T-helper 1 cell treated with Interleukin-12 subunit alpha and Interleukin-12 subunit beta and Interleukin-4 antibody, amounts not matched to agents 30 ng/mL and 1 ng/mL, for 36 hours (primary cell): ENCODE results near the gene TRAF5. TPM values are rescaled to one million over a fixed set of nuclear protein-coding genes. Genes with fewer than 3 reads are reported as not detected.
"Not testable (repeated sequence)": the region's sequence is repeated elsewhere in the genome, so short reads cannot be mapped to it uniquely, and the experiment has no call there.

Experiments
- intact Hi-C: fragments of 100-400 bp; cut with micrococcal nuclease; formaldehyde crosslinking; loops from one replicate; pipeline ENCODE4 v1.15.1; 2024
- total RNA-seq: library from RNA; stranded (reverse); gene quantifications from 2 replicates; pipeline ENCODE4 v1.2.3, GENCODE V29; 2022

TRAF5 gene
- total RNA-seq, 1 donor from 2014 or later: 58.8 TPM

GRCh38 chr1:211376807-211377470 lies 50.3 kb downstream of the TRAF5 start:
- intact Hi-C loops: no loop called here

DNA sequence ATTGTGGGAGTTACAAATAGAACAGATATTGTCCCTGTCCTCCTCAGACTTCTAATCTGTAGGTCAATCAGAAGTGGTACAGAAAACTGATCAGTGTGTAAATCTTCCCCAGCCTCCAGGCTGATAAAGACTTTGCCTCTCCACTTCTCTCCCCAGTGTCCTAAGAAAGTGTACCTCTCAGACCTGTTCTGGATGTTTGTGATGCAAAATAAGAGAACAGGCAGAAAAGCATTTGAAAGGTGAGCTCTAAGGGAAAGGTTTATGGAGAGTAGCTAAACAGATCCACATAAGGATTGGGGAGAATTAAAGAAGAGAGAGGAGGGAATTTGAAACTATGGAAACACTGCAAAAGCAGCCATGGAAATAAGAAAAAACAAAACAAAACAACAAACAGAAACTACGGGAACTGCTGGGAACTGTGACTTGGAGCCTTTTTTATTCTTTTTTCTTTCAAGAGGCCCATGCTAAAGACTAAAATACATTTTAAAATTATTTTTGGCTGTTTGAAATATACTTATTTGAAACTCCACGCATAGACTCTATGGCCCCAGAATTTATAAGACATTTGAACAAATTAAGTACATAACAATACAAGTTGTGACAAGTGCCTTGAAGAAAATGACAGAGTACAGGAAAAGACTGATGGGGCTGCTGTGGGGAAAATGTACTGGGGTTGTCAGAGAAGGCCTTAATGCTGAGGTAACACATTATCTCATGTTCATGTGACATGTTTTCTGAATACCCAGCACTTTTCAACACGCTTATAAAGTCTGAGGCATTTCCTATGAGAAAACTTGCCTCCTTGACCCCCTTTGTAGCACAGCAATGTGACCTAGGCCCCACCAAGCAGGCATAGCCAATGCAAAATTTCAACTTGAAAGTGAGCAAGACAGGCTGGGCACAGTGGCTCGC lies 51.2 kb downstream of the TRAF5 start:
- intact Hi-C loops: no loop called here

- intact Hi-C loops: no loop called here
Measured at GRCh38 chr1:211378844-211379243, 52.2 kb downstream of the TRAF5 start.

DNA sequence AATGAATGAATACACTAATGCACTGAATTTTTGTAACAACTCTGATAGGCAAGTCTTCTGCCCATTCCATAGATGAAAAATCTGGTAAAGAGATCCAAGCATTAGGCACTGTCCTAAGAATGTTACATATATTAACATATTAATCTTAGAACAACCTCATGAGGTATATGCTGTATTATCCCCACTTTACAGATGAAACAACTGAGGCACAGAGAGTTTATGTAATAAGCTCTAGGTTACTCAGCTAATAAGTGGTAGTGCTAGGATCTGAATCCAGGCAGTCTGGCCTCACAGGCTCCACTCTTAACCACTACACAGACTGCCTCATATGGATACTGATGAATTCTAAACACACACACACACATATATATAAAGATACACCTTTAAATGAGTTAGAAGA lies 52.8 kb downstream of the TRAF5 start:
- intact Hi-C loops: no loop called here

GRCh38 chr1:211381481-211382181 lies 55.0 kb downstream of the TRAF5 start:
- intact Hi-C loops: loop anchor here (1.0 to 10.0 kb wide), 8 partner anchors 29 to 1176 kb away; partner anchors contain the start of gene SLC30A1

GRCh38 chr1:211382182-211382713 lies 55.6 kb downstream of the TRAF5 start:
- intact Hi-C loops: loop anchor here (1.0 to 10.0 kb wide), 8 partner anchors 29 to 1175 kb away; partner anchors contain the start of gene SLC30A1

GRCh38 chr1:211382714-211383480 lies 56.3 kb downstream of the TRAF5 start:
- intact Hi-C loops: loop anchor here (1.0 to 10.0 kb wide), 9 partner anchors 30 to 1174 kb away; partner anchors contain the start of gene SLC30A1

DNA sequence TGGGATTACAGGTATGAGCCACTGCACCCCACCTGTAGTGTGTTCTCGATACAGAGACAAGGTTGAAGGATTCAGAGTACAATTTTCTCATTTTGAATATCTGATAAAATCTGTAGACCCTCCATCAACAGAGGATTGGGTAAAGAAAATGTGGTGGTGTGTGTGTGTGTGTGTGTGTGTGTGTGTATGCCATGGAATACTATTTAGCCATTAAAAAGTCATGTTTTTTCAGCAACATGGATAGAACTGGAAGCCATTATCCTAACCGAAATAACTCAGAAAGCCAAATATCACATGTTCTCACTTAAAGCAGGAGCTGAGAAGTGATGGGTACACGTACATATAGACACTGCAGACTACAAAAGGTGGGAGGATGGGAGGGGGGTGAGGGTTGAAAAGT lies 57.9 kb downstream of the TRAF5 start:
- intact Hi-C loops: loop anchor here (5.0 to 10.0 kb wide), 2 partner anchors 190 to 1173 kb away; partner anchors contain the start of gene SLC30A1

GRCh38 chr1:211386921-211387320 lies 60.3 kb downstream of the TRAF5 start:
- intact Hi-C loops: loop anchor here (10.0 kb wide), 1 partner anchor 188 kb away; the partner anchor contains the start of gene SLC30A1

- intact Hi-C loops: not testable (repeated sequence)
Measured at GRCh38 chr1:211390829-211391228, 64.2 kb downstream of the TRAF5 start.

DNA sequence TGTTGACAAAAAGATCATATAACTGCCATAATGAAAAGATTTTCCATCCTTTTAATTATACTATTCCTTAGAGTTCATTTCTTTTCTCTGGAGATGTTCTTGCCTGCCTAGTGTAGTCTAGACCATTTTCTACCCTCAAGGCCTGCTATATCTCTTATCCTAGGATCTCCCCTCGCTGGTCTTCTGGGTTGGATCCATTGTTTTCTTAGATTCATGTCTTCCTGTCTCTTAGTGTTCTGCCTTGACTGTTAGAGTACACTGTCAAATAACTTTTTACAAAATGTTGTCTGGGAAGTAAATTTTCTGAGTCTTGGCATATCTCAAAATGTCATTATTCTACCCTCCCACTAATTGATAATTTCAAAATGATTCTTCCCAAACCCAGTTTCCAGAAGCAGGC lies 66.6 kb downstream of the TRAF5 start:
- intact Hi-C loops: no loop called here

- intact Hi-C loops: not testable (repeated sequence)
Measured at GRCh38 chr1:211398266-211398930, 71.8 kb downstream of the TRAF5 start.

- intact Hi-C loops: not testable (repeated sequence)
Measured at GRCh38 chr1:211399851-211400393, 73.3 kb downstream of the TRAF5 start.

DNA sequence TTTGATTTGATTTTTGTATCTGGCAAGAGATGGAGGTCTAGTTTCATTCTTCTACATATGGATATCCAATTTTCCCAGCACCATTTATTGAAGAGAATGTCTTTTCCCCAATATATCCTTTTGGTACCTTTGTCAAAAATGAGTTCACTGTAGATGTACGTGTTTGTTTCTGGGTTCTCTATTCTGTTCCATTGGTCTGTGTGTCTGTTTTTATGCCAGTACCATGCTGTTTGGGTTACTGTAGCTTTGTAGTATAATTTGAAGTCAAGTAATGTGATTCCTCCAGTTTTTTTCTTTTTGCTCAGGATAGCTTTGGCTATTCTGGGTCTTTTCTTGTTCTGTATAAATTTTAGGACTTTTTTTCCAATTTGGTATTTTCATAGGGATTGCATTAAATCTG lies 75.1 kb downstream of the TRAF5 start:
- intact Hi-C loops: not testable (repeated sequence)

DNA sequence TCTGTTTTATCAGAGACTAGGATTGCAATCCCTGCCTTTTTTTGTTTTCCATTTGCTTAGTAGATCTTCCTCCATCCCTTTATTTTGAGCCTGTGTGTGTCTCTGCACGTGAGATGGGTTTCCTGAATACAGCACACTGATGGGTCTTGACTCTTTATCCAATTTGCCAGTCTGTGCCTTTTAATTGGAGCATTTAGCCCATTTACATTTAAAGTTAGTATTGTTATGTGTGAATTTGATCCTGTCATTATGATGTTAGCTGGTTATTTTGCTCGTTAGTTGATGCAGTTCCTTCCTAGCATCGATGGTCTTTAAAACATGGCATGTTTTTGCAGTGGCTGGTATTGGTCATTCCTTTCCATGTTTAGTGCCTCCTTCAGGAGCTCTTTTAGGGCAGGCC lies 79.5 kb downstream of the TRAF5 start:
- intact Hi-C loops: not testable (repeated sequence)

GRCh38 chr1:211407749-211408148 lies 81.1 kb downstream of the TRAF5 start:
- intact Hi-C loops: not testable (repeated sequence)

DNA sequence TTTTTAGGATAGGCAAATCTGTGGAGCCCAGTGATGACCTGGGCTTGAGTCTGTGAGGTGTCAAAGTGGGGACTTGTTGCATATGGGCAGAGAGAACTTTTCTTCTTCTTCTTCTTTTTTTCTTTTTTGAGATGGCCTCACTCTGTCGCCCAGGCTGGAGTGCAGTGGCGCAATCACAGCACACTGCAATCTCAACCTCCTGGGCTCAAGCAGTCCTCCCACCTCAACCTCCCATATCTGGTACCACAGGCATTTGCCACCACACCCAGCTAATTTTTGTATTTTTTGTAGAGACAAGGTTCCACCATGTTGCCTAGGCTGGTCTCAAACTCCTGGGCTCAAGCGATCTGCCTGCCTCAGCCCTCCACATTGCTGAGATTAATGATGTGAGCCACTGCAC lies 85.0 kb downstream of the TRAF5 start:
- intact Hi-C loops: no loop called here

DNA sequence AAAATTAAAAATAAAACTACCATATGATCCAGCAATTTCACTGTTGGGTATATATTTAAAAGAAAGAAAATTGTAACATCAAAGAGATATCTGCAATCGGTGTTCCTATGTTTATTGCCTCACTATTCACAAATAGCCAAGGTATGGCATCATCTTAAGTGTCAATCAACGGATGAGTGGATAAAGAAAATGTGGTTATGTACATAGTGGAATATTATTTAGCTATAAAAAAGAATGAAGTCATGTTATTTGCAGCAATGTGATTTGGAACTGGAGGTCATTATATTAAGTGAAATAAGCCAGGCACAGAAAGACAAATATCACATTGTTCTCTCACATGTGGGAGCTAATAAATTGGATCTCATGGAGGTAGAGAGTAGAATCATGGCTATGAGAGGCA lies 89.1 kb downstream of the TRAF5 start:
- intact Hi-C loops: loop anchor here (1.0 to 5.0 kb wide), 3 partner anchors 33 to 1602 kb away; partner anchors contain the start of genes ANGEL2 and SLC30A1

GRCh38 chr1:211416246-211416627 lies 89.6 kb downstream of the TRAF5 start:
- intact Hi-C loops: loop anchor here (1.0 to 5.0 kb wide), 3 partner anchors 34 to 1601 kb away; partner anchors contain the start of genes ANGEL2 and SLC30A1
